GM21423 (cell line): ENCODE results near the gene EIF6.
"Not testable (repeated sequence)": the region's sequence is repeated elsewhere in the genome, so short reads cannot be mapped to it uniquely, and the experiment has no call there.

Experiments used
- ATAC-seq: cut with Tn5 transposase; IDR thresholded peaks from one replicate; pipeline ENCODE4 v1.9.1; 2021; ENCODE audit warnings: mild to moderate bottlenecking, moderate library complexity; ENCODE audit not compliant: unreplicated experiment

The EIF6 gene

GRCh38 chr20:35263532-35264341, 20.8 kb downstream of the EIF6 start:
- no peak for ATAC-seq

- not testable (repeated sequence) for ATAC-seq
Observed at GRCh38 chr20:35262731-35263531, 21.6 kb downstream of the EIF6 start.

- ATAC-seq, result not testable (repeated sequence)
Observed at GRCh38 chr20:35262321-35262720, 22.3 kb downstream of the EIF6 start.

- no peak for ATAC-seq
Observed at GRCh38 chr20:35260426-35260825, 24.1 kb downstream of the EIF6 start.

- ATAC-seq, result no peak
Observed at GRCh38 chr20:35257175-35257909, 27.2 kb downstream of the EIF6 start.

GRCh38 chr20:35254448-35254999, 30.0 kb downstream of the EIF6 start:
- no peak for ATAC-seq

- no peak for ATAC-seq
Observed at GRCh38 chr20:35253010-35253409, 31.6 kb downstream of the EIF6 start.

GRCh38 chr20:35252598-35252997, 32.0 kb downstream of the EIF6 start:
- not testable (repeated sequence) for ATAC-seq

GRCh38 chr20:35252037-35252461, 32.5 kb downstream of the EIF6 start:
- ATAC-seq, result peak; percentile 79

- ATAC-seq, result no peak
Observed at GRCh38 chr20:35251613-35251940, 33.0 kb downstream of the EIF6 start.

- no peak for ATAC-seq
Observed at GRCh38 chr20:35248641-35249475, 35.7 kb downstream of the EIF6 start.

- no peak for ATAC-seq
Observed at GRCh38 chr20:35246723-35247122, 37.8 kb downstream of the EIF6 start.

GRCh38 chr20:35243986-35244385, 40.6 kb downstream of the EIF6 start:
- ATAC-seq, result no peak

- ATAC-seq, result no peak
Observed at GRCh38 chr20:35243317-35243716, 41.3 kb downstream of the EIF6 start.

GRCh38 chr20:35240811-35241293, 43.7 kb downstream of the EIF6 start:
- ATAC-seq, result no peak

GRCh38 chr20:35240083-35240810, 44.3 kb downstream of the EIF6 start:
- no peak for ATAC-seq

GRCh38 chr20:35238735-35239134, 45.8 kb downstream of the EIF6 start:
- no peak for ATAC-seq

- ATAC-seq, result no peak
Observed at GRCh38 chr20:35238170-35238569, 46.4 kb downstream of the EIF6 start.

GRCh38 chr20:35237486-35237885, 47.1 kb downstream of the EIF6 start:
- no peak for ATAC-seq
